Urothelium cell line (cell line): ENCODE results near the gene TMEM131L.

Experiments
- DNase-seq: peaks from one replicate; pipeline ENCODE4 v3.0.0; 2011; ENCODE audit warnings: low spot score, mixed read lengths
- FAIRE-seq: peaks from 2 replicates; lab custom pipeline; 2011; peaks lifted over from hg19 to GRCh38; lab: Jason Lieb, UNC

The TMEM131L gene

DNA sequence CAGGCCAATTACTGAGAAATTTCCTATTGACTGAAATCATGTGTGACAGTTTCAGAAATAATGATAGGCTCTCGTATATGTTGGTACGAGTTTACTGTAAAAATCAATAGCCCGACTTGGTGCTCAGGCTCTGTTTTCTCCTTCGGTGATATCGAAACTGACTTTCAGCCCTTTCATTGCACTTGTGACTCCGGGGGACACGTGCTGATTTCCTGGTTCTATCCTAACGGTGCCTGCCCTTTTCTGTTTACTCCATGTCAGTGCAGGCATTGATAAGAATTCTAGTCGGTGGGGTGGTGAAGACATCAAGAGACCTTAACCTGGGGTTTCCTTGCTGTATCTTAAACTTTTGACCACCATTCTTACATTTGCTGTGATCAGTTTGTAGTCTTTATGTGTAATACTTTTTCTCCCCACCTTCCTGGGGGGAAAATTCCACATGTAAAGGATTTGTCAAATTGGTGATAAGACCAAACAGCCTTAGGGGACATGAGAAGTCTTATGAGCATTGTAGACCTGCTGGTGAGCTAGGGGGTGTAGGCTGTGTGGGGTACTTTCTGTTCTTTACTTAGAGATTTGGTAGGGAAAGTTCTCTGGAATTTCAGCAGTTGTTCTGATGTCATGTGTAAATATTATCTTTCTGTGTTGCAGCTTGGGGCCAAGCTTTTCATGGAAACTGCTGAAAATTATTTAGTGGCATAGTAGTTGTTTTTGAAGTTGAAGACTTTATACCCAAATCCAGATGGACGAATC lies 52.7 kb downstream of the TMEM131L start:
- DNase-seq (no peak), FAIRE-seq (no peak)

- no peak for DNase-seq
- FAIRE-seq, result no peak
These were observed 53.5 kb downstream of the TMEM131L start for GRCh38 chr4:153519687-153520086.

DNA sequence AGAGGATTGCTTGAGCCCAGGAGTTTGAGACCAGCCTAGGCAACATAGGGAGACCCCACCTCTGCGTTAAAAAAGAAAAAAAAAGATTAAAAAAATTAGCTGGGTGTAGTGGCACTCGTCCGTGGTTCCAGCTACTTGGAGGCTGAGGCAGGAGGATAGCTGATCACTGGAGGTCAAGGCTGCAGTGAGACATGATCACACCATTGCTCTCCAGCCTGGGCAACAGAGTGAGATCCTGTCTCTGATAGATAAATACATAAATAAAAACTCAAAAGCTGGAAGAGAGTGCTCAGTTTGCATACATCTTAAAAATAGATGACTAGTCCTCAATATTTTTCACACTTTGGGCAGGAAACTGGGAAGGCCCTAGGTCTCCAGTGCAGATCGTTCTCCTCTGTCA lies 54.1 kb downstream of the TMEM131L start:
- FAIRE-seq (no peak), DNase-seq (no peak)

GRCh38 chr4:153520801-153521329 lies 54.7 kb downstream of the TMEM131L start:
- FAIRE-seq (no peak), DNase-seq (no peak)

DNA sequence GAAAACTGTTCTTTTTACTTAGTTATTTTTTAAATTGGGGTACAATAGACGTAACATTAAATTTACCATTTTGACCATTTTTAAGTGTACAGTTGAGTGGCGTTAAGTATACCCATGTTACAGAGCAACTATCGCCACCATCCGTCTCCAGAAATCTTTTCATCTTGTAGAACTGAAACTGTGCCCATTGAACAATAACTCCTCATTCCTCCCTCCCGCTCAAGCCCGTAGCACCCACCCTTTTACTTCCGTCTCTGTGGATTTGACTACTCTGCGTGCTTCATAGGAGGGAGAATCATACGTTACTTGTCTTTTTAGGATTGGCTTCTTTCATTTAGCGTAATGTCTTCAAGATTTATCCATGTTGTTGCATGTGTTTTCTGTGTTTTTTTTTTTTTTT lies 55.3 kb downstream of the TMEM131L start:
- no peak for FAIRE-seq
- no peak for DNase-seq

- FAIRE-seq (no peak), DNase-seq (no peak)
These were observed 56.0 kb downstream of the TMEM131L start for GRCh38 chr4:153521999-153522801.

GRCh38 chr4:153522802-153523094 lies 56.6 kb downstream of the TMEM131L start:
- no peak for FAIRE-seq
- no peak for DNase-seq

- no peak for FAIRE-seq
- DNase-seq, result no peak
These were observed 57.1 kb downstream of the TMEM131L start for GRCh38 chr4:153523164-153523796.

DNA sequence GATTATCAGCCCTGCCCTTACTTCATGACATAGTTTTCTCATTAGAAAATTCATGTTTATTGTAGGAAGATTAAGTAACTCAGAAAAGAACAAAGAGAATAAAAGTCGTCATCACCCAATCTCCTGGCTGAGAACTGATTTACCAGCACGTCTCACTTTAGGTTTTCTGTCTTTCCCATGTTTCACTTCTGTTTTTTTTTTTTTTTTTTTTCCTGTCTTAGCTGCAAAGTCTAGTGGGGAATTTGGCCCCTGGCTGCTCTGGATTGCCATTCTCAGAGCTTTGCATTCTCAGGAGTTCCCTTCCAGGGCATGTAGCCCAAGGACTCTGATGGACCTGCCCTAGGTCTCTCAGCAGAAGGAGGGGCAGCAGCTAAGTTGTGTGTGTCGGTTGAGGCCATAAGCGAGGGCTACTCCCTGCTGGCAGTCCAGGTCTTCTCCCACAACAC lies 57.8 kb downstream of the TMEM131L start:
- FAIRE-seq, result no peak
- no peak for DNase-seq

DNA sequence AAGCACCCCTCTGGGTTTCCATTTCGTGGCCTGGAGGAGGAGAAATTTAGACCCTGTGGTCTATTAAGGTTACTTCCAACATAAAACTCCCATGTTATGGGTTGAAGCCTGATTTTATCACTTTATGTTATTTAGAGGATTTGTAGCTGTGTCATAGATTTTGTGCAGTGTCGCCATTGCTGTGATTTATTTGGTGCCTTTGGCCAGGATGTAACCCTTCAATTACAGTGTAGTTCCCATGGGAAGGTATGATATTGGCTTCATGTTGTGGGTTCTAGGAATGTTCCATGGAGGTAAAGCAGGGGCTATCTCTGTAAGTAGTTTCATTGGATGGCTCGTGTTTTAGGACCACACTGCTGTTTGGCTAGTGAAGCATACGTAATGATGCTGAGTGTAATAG lies 58.5 kb downstream of the TMEM131L start:
- no peak for DNase-seq
- FAIRE-seq, result no peak

GRCh38 chr4:153527690-153528089 lies 61.5 kb downstream of the TMEM131L start:
- FAIRE-seq (no peak), DNase-seq (no peak)

DNA sequence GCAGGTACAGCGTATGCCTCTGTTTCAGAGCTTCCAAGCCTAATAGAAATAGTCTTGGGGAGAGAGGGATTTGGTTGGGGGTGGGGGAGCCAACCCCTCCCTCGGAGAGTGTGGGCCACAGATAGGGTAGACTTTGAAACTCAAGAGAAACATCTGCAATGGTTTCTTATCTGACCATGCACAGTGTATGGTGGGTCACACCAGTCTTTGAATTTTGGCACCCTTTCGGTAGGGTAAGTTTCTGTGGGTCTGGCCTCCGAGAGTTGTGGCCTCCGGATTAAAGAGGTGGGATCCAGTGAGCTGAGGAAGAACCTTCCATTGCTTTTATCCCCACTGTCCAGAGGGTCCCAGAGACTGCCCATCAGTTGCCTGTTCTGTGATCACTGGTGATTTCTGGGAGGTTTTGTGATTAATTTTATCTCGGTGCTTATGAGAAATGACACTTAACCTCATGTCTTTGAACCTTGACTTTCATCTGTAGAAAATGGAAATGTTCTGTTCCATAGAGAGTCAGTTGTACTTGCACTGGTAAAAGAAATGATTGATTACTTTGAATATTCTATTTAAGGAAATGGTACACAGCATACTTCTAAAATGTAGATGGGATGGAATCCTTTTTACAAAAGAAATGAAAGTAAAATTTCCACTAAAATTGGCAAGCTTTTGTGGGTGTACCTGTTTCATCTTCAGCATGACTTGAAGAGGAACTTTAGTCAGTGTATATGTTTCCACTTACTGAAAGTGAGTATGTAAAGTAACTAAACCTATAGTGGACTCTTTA lies 62.7 kb downstream of the TMEM131L start:
- no peak for DNase-seq
- no peak for FAIRE-seq

DNA sequence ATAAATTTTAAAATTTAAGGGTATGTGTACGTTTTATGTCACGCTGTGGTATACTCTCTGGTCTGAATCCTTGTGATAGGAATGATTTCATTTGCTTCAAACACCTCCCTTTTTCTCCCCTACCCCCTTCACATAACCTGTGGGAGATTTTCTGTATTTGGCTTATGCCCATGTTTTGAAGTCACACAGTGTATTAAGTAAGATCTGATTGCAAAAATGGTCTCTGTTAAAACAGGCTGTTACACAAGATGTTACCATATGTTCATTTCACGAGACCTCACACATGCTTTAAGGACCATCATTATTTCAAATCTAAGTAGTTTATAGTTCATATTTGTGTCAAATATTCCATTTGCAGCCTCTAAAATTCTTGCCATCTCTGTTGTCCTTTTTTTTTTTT lies 63.5 kb downstream of the TMEM131L start:
- DNase-seq (no peak), FAIRE-seq (no peak)

DNA sequence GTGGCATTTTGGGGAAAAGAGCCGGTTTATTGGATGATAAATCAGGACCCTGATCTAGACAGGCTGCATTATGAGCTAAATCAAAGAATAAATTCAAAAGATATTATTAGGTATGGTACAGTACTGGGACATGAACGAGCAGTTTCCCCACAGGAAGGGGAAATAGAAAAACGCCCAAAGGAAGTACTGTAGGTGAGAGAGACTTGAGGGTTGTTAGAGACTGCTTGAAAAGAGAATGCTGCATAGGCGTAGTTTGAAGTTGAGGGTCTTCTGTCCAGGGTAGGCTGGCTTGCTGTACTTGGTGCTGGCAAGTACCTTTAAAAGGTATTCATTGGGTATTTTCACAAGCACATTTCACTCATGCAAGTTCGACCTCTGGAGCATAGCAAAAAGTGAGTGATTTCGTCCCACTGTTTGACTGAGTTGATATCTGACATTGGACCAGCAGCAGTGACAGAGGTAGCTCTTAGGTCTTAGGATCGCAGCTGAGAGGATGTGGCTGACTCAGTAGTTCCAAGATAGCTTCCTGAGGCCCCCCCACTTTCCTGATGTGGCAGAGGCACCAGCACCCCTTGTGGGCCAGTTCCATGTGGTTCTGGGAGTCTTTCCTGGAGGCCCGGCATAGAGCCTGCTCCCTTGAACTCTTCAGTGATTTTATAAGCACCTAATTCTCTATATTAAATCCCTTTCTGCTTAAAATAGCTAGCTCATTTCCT lies 64.3 kb downstream of the TMEM131L start:
- no peak for FAIRE-seq
- no peak for DNase-seq

DNA sequence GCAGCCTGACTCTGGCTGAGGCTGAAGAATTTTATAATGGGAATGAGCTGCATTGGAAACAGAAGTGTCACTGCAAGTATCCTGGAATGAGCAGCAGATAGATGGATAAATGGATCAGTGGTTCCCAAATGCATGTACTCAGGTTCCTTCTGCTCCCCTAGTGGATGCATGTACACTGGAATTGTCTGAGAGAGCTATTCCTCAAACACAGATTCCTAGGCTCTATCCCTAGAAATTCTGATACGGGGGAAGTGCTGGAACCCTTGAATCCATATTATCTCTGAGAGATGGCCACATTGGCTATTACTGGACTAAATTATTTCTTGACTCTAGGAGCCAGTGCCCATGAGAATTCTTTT lies 64.8 kb downstream of the TMEM131L start:
- DNase-seq, result no peak

DNA sequence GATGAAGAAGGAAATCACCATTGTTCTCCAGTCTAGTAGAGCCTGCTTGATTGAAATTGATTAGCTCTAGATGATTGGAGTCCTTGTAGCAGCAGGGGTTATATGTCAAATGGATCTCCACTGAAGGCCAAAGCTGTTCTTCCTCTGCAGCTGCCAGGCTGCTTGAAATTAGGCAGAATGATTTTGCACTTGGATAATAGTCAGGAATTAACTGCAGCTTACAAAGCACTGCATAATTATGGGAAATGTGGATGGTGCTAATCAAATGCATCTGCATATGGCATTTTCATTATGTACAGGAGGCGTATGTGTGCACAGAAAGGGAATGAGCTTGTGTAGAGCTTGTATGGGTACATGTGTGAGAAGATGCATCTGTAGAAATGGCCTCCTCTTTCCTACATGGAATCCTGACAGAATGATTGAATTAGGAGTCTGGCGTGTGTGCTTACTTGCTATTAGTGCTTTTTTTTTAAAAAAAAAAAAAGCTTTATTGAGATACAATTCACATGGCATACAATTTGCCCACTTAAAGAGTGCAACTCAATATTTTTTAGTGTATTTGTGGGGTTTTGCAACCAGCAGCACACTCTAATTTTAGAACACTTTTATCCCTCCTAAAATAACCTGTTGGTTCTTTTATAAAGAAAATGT lies 65.9 kb downstream of the TMEM131L start:
- no peak for FAIRE-seq
- no peak for DNase-seq

More for the DNA sequence above, 64.8 kb downstream of the TMEM131L start:
- FAIRE-seq, result no peak

DNA sequence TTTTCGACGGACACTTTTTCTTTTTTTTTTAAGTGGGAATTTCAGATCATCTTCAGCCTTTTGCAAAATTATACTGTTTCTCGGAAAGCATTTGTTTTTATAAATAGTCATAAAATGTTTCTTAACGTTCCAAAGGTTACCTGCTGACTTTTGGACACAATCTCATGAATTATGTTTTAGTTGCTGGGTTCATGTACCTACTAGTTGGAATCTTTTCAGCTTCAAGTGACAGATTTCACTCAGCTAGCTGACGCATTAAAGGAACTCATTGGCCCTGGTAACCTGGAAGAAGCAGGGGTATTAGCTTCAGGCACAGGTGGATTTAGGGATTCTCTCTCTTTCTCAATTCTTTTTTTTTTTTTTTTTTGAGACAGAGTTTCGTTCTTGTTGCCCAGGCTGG lies 66.5 kb downstream of the TMEM131L start:
- FAIRE-seq (no peak), DNase-seq (no peak)

DNA sequence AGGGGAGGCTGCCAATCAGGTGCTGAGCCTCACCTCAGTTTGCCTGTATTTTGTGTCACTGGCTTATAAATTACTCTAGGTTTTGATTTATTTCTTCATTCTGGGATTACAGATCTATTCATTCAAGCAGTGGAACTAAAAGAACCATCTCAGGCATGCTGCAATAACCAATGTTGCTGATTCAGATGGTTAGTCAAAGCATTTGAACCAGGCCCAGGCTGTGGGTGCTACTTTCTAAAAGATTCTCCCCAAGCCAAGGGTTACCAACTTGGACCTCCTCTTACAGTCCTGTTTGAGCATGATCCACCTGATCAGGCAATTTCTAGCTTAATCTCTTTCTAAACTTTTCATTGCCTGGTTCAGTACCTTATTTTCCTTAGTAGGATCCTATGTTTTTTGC lies 67.2 kb downstream of the TMEM131L start:
- DNase-seq (no peak), FAIRE-seq (no peak)

DNA sequence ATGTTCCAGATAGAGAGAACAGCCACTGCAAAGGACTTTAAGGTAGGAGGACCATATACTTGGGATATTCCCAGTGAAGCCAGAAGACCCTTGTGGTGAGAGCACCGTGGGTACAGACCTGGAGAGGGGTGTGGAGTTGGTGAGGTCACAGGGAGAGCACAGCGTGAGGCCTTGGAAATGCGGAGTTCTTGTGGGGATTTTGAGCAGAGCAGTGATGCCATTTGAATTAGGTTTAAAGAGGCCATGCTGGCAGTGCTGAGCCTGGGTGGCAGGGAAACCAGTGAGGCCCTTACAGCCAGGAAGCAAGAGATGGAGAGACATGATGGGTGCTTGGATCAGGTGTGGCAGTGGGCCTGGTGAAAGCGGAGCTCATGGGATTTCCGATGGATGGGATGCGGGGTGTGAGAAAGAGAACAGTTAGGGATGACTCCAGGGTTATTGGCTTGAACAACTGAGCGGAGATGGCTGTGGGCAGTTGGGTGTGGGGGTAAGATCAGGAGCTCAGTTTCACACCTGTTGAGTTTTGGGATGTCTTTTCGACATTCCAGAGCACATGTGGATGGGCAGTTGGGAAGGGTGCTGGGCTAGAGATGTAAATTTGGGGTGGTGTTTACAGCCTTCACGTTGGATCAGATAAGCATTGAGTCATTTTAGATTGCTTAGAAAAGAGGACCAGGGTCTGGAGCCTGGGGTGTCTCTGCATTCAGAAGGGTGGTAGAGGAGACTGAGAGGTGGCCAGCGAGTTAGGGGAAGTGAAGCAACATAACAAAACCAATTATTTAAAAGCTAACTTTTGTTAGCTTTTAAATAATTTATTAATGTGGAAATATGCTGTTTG lies 68.9 kb downstream of the TMEM131L start:
- FAIRE-seq, result no peak
- no peak for DNase-seq
